ENCODE measurements around the gene RPS14. TPM values are rescaled to one million over a fixed set of nuclear protein-coding genes. Genes with fewer than 3 reads are reported as not detected.

The RPS14 gene
- total and polyA plus RNA-seq, 9 of the 15 experiments (the other 6 are each of a cell fraction or from before 2014, with no cell fraction given) = 1,824 to 5,983 (median 3,017) TPM

DNA sequence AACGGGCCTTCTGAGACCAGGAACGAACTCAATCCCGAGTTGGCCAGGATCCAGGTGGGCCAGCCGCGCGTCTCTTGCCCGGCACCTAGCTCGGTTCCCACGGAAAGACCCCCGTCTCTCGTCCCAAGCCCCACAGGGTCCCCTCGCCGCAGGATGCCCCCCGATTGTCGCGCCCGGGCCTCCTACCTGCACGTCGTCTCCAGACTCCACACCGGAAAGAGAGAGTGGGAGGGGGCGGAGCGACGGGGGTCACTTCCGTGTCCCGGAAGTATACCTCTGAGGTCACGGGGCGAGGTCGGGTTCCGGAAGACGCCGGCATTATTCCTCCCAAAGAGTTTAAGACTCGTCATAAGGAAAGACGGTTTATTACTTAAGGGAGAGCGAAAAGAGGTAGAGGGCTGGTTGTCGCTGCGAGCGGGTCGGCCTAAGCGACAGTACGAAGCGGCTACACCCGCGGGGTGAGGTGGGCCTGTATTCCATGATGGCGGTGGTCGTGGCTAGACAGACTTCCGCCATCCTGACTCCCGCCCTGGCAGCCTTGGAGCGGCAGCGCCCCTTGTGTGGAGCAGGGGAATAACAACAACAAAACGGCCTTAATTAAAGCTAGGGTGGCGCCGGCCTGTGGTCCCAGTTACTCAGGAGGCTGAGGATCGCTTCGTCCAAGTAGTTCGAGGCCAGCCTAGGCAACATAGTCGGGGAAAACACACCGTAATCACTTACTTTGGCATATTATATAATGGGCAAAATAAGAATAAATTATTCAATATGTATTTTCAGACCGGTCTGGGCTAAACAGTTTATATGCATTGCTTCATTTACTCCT lies at the start of gene RPS14 (continued):
- TF ChIP-seq ZC3H4 (CRISPR knock-in tag; IDR thresholded peaks at IDR 0.05; ENCODE audit: borderline replicate concordance) (no peak), NR2F6 (CRISPR knock-in tag; IDR thresholded peaks at IDR 0.05) (no peak), PML (IDR thresholded peaks at IDR 0.05; ENCODE audit: low read length) (peak; percentile 84), ZNF609 (CRISPR knock-in tag; IDR thresholded peaks at IDR 0.05; ENCODE audit: borderline replicate concordance) (no peak), ZNF408 (CRISPR knock-in tag; IDR thresholded peaks at IDR 0.05; ENCODE audit: low read depth) (no peak), DMBX1 (CRISPR knock-in tag; IDR thresholded peaks at IDR 0.05; ENCODE audit: borderline replicate concordance) (peak; percentile 82; the same call in 1 of the 2 replicates), NR2C2 (CRISPR knock-in tag; IDR thresholded peaks at IDR 0.05) (peak; percentile 98), NR2C2 (tag; IDR thresholded peaks at IDR 0.05) (peak; percentile 100), SREBF2 (CRISPR knock-in tag; IDR thresholded peaks at IDR 0.05) (0 out of 2 replicates have a peak, but pooled peaks have one; percentile 80), ESRRB (CRISPR knock-in tag; IDR thresholded peaks at IDR 0.05; ENCODE audit: borderline replicate concordance) (no peak), RBM17 (IDR thresholded peaks at IDR 0.05; ENCODE audit: borderline replicate concordance, low read depth, low read length) (no peak), NFATC3 (IDR thresholded peaks at IDR 0.05) (peak; percentile 33; the same call in 1 of the 2 replicates), BRD9 (IDR thresholded peaks at IDR 0.05; ENCODE audit: low read depth, partially characterized antibody) (peak; percentile 99), GATAD2A (IDR thresholded peaks at IDR 0.05) (0 out of 2 replicates have a peak, but pooled peaks have one; percentile 39), ZNF707 (CRISPR knock-in tag; conservative IDR thresholded peaks at IDR 0.05) (no peak), ZSCAN29 (IDR thresholded peaks at IDR 0.05) (no peak), NCOR1 (IDR thresholded peaks at IDR 0.05) (peak; percentile 74)
- TF ChIP-seq, protein P1, sequence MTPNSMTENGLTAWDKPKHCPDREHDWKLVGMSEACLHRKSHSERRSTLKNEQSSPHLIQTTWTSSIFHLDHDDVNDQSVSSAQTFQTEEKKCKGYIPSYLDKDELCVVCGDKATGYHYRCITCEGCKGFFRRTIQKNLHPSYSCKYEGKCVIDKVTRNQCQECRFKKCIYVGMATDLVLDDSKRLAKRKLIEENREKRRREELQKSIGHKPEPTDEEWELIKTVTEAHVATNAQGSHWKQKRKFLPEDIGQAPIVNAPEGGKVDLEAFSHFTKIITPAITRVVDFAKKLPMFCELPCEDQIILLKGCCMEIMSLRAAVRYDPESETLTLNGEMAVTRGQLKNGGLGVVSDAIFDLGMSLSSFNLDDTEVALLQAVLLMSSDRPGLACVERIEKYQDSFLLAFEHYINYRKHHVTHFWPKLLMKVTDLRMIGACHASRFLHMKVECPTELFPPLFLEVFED (CRISPR knock-in tag; conservative IDR thresholded peaks at IDR 0.05) = peak; percentile 90
- TF ChIP-seq, protein P2, sequence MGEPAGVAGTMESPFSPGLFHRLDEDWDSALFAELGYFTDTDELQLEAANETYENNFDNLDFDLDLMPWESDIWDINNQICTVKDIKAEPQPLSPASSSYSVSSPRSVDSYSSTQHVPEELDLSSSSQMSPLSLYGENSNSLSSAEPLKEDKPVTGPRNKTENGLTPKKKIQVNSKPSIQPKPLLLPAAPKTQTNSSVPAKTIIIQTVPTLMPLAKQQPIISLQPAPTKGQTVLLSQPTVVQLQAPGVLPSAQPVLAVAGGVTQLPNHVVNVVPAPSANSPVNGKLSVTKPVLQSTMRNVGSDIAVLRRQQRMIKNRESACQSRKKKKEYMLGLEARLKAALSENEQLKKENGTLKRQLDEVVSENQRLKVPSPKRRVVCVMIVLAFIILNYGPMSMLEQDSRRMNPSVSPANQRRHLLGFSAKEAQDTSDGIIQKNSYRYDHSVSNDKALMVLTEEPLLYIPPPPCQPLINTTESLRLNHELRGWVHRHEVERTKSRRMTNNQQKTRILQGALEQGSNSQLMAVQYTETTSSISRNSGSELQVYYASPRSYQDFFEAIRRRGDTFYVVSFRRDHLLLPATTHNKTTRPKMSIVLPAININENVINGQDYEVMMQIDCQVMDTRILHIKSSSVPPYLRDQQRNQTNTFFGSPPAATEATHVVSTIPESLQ (CRISPR knock-in tag; IDR thresholded peaks at IDR 0.05) = peak; percentile 92
